NCI-H2107 treated with DMSO at 0.1 percent for 48 hours (cell line): ENCODE results near the gene VDAC1.

ENCODE experiments used
- DNase-seq: peaks from one replicate; lab custom pipeline; 2025; ENCODE audit not compliant: unreplicated experiment; lab: John Stamatoyannopoulos, UW

Gene VDAC1

GRCh38 chr5:134025786-134026185, 21.0 kb upstream of the VDAC1 start:
- DNase-seq, result no peak

DNA sequence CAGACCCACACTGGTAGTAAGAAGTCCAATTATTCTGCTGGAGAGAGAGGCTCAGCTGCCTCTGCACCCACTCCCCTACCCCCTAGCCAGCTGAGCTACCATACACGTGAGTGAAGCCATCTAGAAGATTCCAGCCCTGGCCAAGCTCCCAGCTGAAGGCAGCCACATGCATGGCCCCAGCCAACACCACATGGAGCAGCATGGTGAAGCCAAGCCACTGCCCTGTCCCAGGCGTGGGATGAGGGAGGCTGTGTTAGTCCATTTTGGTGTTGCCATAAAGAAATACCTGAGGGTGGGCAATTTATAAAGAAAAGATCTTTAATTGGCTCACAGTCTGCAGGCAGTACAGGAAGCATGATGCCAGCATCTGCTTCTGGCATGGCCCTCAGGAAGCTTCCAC, 20.0 kb upstream of the VDAC1 start:
- DNase-seq, result no peak

DNA sequence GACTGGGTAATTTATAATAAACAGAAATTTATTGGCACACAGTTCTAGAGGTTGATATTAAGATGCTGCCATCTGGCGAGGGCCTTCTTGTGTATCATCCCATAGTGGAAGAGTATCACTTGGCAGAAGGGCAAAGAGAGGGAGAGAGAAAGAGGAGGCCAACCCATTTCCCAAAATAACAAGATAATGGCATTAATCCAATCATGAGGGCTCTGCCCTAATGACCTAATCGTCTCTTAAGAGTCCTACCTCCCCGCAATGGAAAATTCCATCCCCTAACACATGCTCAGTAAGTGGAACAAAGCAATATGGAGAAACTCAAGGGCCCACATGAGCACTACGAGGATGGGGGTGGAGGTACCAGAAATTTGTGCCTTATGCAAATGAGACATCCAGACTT, 17.6 kb upstream of the VDAC1 start:
- no peak for DNase-seq

DNA sequence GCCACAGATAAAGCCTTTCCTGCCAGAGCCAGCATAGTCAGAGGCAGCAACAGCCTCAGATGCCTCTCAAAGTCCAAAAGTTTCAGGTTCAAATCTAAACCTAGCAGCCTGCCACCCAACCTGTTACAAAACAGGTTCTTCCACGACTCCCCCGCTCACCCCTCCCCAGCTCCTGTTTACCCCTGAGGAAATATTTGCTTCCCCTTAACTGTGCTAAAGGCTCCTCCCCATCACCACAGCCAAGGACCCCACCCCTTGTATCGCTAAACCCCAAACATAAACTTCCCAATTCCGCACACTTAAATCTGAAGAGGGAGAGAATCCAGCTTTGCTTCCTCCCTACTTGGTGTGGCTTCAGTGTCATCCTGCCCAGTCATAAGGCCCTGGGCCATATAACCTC, 15.4 kb upstream of the VDAC1 start:
- no peak for DNase-seq

DNA sequence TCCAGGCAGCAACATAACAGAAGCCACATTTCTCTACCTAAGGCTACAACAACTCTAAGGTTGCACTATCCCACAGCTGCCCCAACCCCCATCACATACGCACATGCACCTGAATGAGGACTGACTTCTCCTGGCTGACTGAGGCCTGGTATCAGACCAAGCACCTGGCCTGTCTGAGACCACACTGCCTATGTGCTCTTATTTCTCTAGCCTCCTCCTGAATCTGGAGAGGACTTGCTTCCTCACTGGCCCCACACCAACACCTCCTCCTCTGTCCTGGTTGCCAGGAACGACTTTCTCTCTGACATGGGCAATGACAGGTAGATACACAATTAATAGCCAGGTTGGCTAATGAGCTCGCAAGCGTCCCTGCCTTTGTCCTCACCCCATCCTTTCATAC, 14.9 kb upstream of the VDAC1 start:
- DNase-seq, result no peak

DNA sequence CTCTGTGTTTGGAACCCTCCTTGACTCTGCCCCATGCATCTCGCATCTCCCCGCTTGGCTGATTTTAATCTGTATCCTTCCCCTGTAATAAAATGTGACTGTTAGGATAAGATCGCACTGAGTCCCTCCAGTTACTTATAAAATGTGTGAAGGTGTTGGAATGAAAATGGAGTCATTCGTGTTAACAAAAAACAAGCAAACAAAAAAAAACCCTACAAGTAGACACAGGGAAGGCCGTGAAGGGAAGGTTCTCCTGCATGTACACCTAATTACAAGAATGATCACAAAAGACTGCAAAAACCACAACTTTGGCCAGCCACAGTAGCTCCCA, 14.2 kb upstream of the VDAC1 start:
- DNase-seq, result no peak

GRCh38 chr5:134018154-134018985, 13.6 kb upstream of the VDAC1 start:
- no peak for DNase-seq

GRCh38 chr5:134008266-134008749, 3.5 kb upstream of the VDAC1 start:
- DNase-seq, result no peak

DNA sequence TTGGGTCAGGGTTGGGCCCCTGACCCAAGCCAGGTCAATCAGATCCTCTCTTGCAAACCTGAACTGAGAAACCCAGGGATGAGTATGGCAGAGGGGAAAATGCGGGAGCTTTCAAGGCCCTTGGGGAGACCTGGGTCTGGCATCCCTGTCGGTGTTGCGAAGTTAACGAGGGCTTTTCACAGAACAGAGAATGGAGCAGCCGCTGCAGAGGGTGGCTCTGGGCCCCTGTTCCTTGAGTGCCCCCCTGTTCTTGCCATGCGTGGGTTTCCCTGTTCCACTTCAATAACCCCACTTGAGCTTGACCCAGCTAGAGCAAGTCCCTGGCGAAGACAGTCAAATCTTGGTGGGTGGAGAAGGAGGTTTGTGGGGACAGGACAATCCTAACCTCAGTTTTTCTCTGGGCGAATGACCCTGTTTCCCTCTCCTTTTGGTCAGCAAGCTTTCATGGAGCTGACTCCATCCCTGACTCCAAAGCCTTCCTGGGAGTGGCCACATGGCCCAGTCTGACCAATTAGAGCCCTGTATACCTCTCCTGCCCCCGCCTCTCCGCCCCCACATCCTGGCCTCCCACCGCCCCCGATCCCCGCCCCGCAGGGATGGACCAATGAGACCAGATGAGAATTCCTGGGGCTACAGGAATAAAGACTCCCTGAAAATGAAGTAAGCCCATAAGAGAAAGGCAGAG, 2.9 kb upstream of the VDAC1 start:
- no peak for DNase-seq

DNA sequence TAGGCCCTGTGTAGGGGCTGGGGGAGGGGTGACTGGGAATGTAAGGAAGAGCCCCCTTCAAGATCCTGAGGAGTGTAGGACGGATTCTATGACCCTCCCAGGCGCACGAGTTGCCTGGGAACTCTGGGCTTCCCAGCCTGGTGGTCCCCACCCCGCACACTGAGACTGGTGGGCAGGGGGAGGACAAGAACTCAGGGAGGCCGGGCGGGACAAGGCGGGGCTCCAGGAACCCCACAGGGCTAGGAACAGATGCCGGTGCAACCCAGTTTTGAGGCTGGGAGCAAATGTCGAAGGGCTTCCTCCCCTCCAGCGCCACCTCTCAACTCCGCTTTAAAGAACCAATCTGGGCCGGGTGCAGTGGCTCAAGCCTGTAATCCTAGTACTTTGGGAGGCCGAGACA, 1.3 kb upstream of the VDAC1 start:
- no peak for DNase-seq

- DNase-seq, result no peak
These were observed 764 bp upstream of the VDAC1 start for GRCh38 chr5:134005417-134006061.

- no peak for DNase-seq
These were observed 754 bp downstream of the VDAC1 start for GRCh38 chr5:134003817-134004625.

DNA sequence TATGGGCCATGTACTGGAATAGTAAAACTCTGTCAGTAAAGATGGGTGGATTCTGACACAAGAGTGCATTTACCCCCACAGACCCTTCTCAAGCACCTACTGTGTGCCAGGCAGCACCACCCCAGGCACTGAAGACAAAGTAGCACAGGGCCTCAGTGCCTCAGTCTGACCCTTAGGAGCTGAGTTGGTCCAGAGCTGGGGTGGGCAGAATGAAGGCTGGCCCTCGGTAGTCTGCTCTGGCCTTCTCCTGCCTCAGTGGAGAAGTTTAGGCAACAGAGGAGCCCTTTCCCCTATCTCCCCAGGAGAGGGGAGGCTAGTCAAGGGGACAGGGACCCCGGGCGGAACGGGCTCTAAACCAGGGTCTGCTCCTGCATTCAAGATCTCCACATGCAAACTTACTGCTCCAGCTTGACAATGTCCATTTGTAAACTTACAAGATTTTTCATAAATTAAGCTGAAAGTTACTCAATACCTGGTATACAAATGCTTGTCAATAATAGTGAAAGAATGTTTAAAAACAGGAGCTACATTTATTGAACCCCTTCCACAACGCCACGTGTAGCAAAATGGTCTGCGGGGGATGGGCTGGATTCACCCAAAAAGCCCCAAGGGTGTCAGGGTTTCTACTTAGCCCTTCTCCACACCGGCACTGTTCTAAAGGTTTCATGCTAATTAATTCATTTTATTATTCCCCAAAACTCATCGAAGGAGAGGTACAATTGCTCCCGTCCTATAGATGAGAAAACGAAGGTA, 1.5 kb downstream of the VDAC1 start:
- no peak for DNase-seq

DNA sequence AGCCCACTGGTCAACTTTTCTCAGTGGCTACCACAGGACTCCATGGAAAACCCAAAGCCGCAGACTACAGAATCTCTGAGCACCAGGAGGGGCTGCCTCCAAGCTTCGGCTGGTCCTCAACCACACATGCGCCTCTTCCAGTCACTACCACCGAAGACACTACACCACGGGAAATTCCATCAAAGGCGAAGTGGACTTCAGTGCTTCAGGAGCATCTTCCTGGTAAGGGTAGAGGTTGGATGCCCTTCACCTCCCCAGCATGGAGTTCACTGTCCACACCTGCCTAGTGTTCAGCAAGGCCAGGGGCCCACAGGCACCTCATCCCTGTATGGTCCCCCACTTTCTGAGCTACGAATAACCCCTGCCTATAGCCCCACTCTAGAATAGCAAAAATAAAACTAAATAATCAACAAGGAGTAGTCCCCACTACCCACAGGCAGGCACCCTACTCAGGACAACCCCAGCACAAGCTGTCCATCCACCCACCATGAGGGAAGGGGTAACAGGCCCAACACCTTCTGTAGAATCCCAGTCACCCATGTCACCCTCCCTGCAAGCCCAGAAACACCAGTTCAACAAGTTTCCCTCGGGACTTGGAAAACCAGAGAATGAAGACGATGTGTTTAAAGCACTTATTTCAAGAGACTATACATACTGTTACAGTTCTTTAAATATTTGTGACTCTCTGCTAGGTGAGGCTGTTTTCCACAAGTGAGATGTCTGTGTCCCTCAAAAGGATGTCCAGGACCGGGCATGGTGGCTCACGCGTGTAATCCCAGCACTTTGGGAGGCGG, 2.6 kb downstream of the VDAC1 start:
- no peak for DNase-seq

- no peak for DNase-seq
These were observed 3.9 kb downstream of the VDAC1 start for GRCh38 chr5:134000696-134001453.

- DNase-seq, result no peak
These were observed 4.7 kb downstream of the VDAC1 start for GRCh38 chr5:134000091-134000511.

DNA sequence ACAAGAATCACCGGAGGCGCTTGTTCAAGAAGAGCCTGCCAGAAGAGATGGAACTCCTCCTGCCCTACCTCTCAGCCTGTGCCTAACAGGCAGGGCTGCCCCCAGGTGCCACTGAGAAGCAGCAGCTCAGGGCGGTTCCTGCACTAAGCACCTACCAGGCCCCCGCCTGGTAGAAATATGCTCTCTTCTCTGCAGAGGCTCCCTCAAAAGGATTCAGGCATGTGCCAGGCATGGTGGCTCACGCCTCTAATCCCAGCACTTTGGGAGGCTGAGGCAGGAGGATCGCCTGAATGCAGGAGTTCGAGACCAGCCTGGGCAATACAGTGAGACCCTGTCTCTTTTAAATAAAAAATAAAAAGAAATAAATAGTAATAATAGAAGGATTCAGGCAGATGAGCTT, 6.0 kb downstream of the VDAC1 start:
- no peak for DNase-seq

- no peak for DNase-seq
These were observed 6.7 kb downstream of the VDAC1 start for GRCh38 chr5:133998042-133998441.

- no peak for DNase-seq
These were observed 8.0 kb downstream of the VDAC1 start for GRCh38 chr5:133996683-133997252.
